Heart left ventricle (tissue), 13 donors: ENCODE results near the gene FAM240B.

Experiments used
- CTCF ChIP-seq, 12 donors: fragments of 200-600 bp; sonication (generic) in 4 of 12; IDR thresholded peaks; one replicate each; pipeline versions ENCODE4 v1.5.0 to v1.8.0; 2018 to 2022; ENCODE audit warnings: antibody characterized with exemption in 12 of 12, mild to moderate bottlenecking in 5 of 12
- POLR2A ChIP-seq, 2 donors: fragments of 450-650 bp; IDR thresholded peaks; one replicate each; pipeline ENCODE4 v1.6.1; 2017; ENCODE audit warnings: antibody characterized with exemption in 2 of 2, mild to moderate bottlenecking in 2 of 2, moderate library complexity in 2 of 2
- donor health status: ischemic (EF 13 %, LVEDD 7.1; RV severe dilation, severe dysfunction).
- donor health status: DM: no; HTN: yes; CAD: no.
- donor health status: DM: no; HTN: no; CAD: no.
- donor health status: ischemic (EF 25% LVEDD 6.9; RV normal size, moderate dysfunction).
- donor health status: ischemic (EF 25% LVEDD 5.7; RV mildly dilated, moderate dysfunction).
- donor health status: ischemic (EF 35%, LVEDD 5.7; RV mildly dilated, moderate dysfunction).
- donor health status: nonischemic (EF 11% LVEDD 7.7; RV severe dilation, severe dysfunction).
- donor health status: DM: yes; HTN: yes; CAD: no.
- donor health status: PGD.
- donor health status: ischemic (EF 29% LVEDD 5.4; RV normal size, mild dysfunction).
- donor health status: nonischemic (EF 23%, LVEDD 6.1; RV moderate dilation, normal function).

DNA sequence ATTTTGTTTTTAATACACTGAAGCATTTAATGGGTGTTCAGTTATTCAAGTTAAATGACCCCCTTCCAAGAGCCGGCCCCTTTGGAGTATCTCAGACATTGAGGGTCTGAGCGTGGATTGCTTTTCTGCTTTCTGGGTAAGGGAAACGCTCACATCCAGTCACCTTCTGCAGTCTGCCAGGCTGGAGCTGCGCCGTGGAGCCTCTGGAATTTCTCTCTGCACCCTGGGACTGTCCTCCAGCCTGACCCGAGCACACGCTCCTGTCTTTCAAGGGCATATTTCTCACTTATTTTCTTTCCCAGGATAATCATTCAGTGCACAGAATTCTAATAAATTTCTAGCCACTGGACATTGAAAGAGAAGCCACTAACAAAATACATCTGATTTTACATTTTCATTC, 13.4 kb downstream of the FAM240B start:
- TF ChIP-seq CTCF (IDR thresholded peaks at IDR 0.05): no peak
- TF ChIP-seq POLR2A (IDR thresholded peaks at IDR 0.05): no peak
